Stimulated activated CD8-positive, alpha-beta memory T cell treated with anti-CD3 and anti-CD28 coated beads, Interleukin-7, amount 100 ng/mL, for 24 hours (primary cell): ENCODE results near the gene WNT11.
"Not testable (repeated sequence)": the region's sequence is repeated elsewhere in the genome, so short reads cannot be mapped to it uniquely, and the experiment has no call there.

Experiments used
- DNase-seq: peaks from one replicate; pipeline ENCODE4 v3.0.0-alpha.2; 2020; ENCODE audit warnings: low read depth

The WNT11 gene

GRCh38 chr11:76201672-76202412 lies 4.5 kb downstream of the WNT11 start:
- DNase-seq, result no peak

- DNase-seq, result no peak
Measured at GRCh38 chr11:76201056-76201455, 5.2 kb downstream of the WNT11 start.

- no peak for DNase-seq
Measured at GRCh38 chr11:76200006-76200940, 6.0 kb downstream of the WNT11 start.

GRCh38 chr11:76198691-76199090 lies 7.6 kb downstream of the WNT11 start:
- DNase-seq, result not testable (repeated sequence)

GRCh38 chr11:76197941-76198640 lies 8.2 kb downstream of the WNT11 start:
- DNase-seq, result no peak

- DNase-seq, result no peak
Measured at GRCh38 chr11:76197332-76197731, 9.0 kb downstream of the WNT11 start.

GRCh38 chr11:76196849-76197248 lies 9.5 kb downstream of the WNT11 start:
- no peak for DNase-seq

GRCh38 chr11:76194872-76195668 lies 11.2 kb downstream of the WNT11 start:
- DNase-seq, result no peak

GRCh38 chr11:76193219-76193618 lies 13.1 kb downstream of the WNT11 start:
- DNase-seq, result no peak

GRCh38 chr11:76190376-76190775 lies 15.9 kb downstream of the WNT11 start:
- no peak for DNase-seq

- no peak for DNase-seq
Measured at GRCh38 chr11:76189682-76190081, 16.6 kb downstream of the WNT11 start.

GRCh38 chr11:76188873-76189272 lies 17.4 kb downstream of the WNT11 start:
- no peak for DNase-seq

GRCh38 chr11:76186776-76187279 lies 19.5 kb downstream of the WNT11 start:
- no peak for DNase-seq

- DNase-seq, result no peak
Measured at GRCh38 chr11:76185931-76186401, 20.3 kb downstream of the WNT11 start.

- no peak for DNase-seq
Measured at GRCh38 chr11:76185511-76185910, 20.8 kb downstream of the WNT11 start.

GRCh38 chr11:76184551-76184993 lies 21.7 kb downstream of the WNT11 start:
- DNase-seq, result no peak

GRCh38 chr11:76181371-76181770 lies 24.9 kb downstream of the WNT11 start:
- DNase-seq, result no peak

GRCh38 chr11:76179147-76179546 lies 27.2 kb downstream of the WNT11 start:
- DNase-seq, result no peak

GRCh38 chr11:76177250-76177686 lies 29.0 kb downstream of the WNT11 start:
- DNase-seq, result no peak

- DNase-seq, result no peak
Measured at GRCh38 chr11:76176463-76176862, 29.8 kb downstream of the WNT11 start.

- DNase-seq, result no peak
Measured at GRCh38 chr11:76175783-76176182, 30.5 kb downstream of the WNT11 start.
